ENCODE results near the gene GRHL3. TPM values are rescaled to one million over a fixed set of nuclear protein-coding genes. Genes with fewer than 3 reads are reported as not detected.

The GRHL3 gene
- total RNA-seq, 1 donor from 2014 or later, result 17.1 TPM

DNA sequence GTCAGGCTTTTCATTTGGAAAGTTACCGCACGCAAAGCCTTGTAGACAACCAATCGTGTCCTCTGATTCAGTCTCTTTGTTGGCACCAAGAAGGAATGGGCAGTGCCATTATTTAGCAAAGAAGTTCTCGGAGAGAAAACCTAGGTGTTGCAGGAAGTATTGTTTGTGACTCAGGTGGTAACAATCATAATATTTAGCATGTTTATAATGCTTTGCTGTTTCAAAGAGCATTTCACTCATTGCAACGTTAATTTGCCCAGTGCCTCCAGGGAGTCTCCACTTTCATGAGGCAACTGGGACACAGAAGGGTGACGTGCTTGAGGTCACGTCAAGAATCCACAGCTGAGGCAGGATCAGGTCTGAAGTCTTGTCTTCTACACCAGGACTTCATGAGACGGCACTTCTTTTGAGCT lies 63.0 kb downstream of the GRHL3 start:
- Mint-ChIP-seq H3K4me3 (no peak overlapping the region), H3K27me3 (ENCODE audit: low read depth) (peaks cover 1% of the 10 kb centered on the region), H3K4me1 (peaks cover 10% of the 10 kb centered on the region), H3K36me3 (peaks cover 10% of the 10 kb centered on the region), H3K9me3 (no peaks in the 10 kb centered on the region), H3K27ac (no peak overlapping the region)
- TF ChIP-seq, protein P1, sequence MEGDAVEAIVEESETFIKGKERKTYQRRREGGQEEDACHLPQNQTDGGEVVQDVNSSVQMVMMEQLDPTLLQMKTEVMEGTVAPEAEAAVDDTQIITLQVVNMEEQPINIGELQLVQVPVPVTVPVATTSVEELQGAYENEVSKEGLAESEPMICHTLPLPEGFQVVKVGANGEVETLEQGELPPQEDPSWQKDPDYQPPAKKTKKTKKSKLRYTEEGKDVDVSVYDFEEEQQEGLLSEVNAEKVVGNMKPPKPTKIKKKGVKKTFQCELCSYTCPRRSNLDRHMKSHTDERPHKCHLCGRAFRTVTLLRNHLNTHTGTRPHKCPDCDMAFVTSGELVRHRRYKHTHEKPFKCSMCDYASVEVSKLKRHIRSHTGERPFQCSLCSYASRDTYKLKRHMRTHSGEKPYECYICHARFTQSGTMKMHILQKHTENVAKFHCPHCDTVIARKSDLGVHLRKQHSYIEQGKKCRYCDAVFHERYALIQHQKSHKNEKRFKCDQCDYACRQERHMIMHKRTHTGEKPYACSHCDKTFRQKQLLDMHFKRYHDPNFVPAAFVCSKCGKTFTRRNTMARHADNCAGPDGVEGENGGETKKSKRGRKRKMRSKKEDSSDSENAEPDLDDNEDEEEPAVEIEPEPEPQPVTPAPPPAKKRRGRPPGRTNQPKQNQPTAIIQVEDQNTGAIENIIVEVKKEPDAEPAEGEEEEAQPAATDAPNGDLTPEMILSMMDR (IDR thresholded peaks at IDR 0.05; ENCODE audit: unreplicated experiment), result no peak
- DNase-seq (ENCODE audit: low spot score in 2 of 2, unreplicated experiment in 2 of 2), result no peak

DNA sequence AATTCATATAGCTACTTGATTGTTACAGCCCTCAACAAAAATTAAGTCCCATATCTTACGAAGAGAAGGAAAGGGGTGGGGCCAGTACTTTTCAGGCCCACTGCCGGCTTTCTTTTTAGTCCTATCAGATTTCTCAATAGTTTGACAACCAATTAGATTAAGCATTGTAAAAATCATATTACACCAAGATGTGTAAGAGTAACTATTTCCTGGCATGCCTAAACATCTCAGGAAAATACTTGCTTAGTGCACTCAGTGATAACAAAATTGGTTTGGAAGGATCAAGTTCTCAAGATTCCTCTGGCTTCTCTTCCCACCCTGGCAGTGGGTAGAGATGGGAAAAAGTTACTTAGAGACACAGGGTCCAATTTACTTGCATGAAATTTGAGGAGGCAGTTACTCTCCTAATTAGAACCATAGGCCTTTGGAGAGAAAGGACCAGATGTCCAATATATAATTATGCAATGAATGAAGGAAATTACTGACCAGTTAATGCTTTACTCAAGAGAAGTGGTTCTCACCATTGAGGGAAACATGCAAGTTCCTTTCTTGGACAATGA lies 64.3 kb downstream of the GRHL3 start:
- TF ChIP-seq, protein P1 (IDR thresholded peaks at IDR 0.05; ENCODE audit: unreplicated experiment), result no peak
- Mint-ChIP-seq H3K4me1 (peaks cover 10% of the 10 kb centered on the region), H3K4me3 (no peak overlapping the region), H3K36me3 (peaks cover 10% of the 10 kb centered on the region), H3K27ac (no peak overlapping the region), H3K27me3 (ENCODE audit: low read depth) (no peaks in the 10 kb centered on the region), H3K9me3 (no peaks in the 10 kb centered on the region)
- no peak for DNase-seq (ENCODE audit: low spot score in 2 of 2, unreplicated experiment in 2 of 2)

DNA sequence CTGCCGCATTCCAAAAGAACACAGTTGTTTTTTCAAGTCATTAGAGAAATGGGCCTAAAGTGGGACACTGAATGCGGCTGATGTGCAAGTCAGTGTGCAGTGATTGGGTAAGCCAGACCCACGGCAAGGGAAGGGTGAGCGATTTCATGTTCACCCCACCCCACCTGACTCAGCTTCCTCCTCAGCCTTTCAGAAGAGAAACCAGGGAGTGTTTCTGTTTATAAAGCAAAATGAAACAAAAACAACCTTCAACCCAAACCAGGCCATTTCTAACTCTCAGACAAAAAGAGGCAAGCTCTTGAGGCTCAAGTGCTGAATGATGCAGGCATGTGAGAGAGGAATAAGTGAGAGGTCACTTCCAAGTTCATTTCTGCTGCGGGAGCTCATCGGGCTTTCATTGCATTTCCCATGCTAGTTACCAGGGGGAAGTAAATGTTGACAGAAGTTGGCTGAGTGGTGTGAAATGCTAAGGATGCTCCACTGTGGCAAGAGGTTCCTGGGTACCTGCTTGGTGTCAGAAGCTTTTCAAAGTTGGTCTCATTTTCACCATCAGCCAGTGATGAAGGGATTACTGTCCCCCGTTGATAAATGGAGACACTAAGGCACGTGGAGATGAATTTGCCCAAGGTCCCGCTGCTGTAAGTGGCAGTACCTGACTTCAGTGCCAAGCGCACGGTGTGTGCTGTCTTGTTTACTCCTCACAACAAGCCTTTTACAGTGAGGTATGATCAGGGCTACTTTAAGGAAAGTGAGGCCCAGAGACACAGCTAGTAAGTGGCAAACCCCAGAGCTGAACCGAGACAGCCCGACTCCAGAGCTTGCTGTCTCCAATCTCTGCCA lies 65.3 kb downstream of the GRHL3 start:
- Mint-ChIP-seq H3K36me3 (peaks cover 10% of the 10 kb centered on the region), H3K27ac (no peak overlapping the region), H3K27me3 (ENCODE audit: low read depth) (no peaks in the 10 kb centered on the region), H3K4me1 (peaks cover 11% of the 10 kb centered on the region), H3K4me3 (no peak overlapping the region), H3K9me3 (no peaks in the 10 kb centered on the region)
- DNase-seq (ENCODE audit: low spot score in 2 of 2, unreplicated experiment in 2 of 2), result no peak
- TF ChIP-seq, protein P1 (IDR thresholded peaks at IDR 0.05; ENCODE audit: unreplicated experiment), result no peak

DNA sequence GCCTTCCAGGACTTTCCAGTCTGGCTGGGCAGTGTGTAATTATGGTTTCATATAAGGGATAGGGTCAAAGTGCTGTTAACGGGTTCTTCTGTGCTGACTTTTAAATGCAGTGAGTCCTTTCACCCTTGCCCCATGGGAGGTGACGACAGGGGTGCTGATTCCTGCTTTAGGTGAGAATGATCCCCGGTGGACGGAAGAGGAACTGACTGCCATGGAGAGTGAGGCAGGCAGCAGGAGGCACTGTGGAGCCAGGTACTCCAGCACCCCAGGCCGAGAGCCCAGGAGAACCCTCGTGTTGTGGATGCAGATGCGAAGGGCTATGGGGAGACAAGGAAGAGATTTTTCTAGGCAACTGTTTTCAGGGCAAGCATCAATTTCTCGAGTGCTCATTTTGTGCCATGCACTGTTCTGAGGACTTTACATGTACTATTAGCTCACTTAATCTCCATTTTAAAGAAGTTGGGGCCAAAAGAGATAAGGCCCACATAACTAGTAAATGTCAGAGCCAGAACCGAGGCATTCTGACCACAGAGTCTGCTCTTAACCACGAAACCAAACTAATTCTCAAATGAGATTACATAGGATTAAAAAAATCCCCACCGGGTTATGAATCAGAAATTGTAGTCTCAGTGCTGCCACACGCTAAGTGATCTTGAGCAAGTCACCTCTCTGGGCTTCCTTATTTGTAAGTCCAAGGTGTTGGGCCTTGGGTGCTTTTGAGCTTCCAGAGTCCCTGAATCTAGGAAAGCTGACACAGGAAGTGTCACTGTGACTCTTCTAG lies 66.2 kb downstream of the GRHL3 start:
- no peak overlapping the region for H3K4me3 Mint-ChIP-seq
- no peaks in the 10 kb centered on the region for H3K27me3 Mint-ChIP-seq (ENCODE audit: low read depth)
- no peak overlapping the region for H3K27ac Mint-ChIP-seq
- TF ChIP-seq, protein P1 (IDR thresholded peaks at IDR 0.05; ENCODE audit: unreplicated experiment), result no peak
- no peak for DNase-seq (ENCODE audit: low spot score in 2 of 2, unreplicated experiment in 2 of 2)
- peaks cover 10% of the 10 kb centered on the region for H3K36me3 Mint-ChIP-seq
- H3K4me1 Mint-ChIP-seq, result peaks cover 13% of the 10 kb centered on the region
- no peaks in the 10 kb centered on the region for H3K9me3 Mint-ChIP-seq

DNA sequence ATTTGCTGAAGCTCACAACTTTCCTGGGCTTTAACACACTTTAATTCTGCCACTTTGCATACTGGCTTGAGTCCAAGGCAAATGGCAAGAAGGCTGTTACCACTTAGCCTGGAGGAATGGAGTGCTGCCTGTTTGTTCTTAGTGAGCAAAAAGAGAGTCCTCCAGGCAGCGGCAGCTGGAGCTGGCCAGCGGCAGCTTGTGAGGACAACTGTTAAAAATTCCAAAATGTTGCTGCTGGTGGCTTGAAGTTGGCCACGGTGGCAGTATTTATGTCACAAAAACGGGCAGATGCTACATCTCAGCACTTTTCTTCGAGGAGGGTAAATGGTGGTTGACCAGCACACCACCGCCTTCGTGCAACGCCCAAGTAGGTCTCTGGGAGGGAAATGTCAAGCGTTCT lies 67.1 kb downstream of the GRHL3 start:
- Mint-ChIP-seq H3K4me3 (no peak overlapping the region), H3K27ac (no peak overlapping the region), H3K27me3 (ENCODE audit: low read depth) (no peaks in the 10 kb centered on the region), H3K4me1 (peaks cover 14% of the 10 kb centered on the region), H3K9me3 (no peaks in the 10 kb centered on the region), H3K36me3 (peaks cover 10% of the 10 kb centered on the region)
- TF ChIP-seq, protein P1 (IDR thresholded peaks at IDR 0.05; ENCODE audit: unreplicated experiment), result no peak
- DNase-seq (ENCODE audit: low spot score in 2 of 2, unreplicated experiment in 2 of 2), result no peak
